Activated T-helper 17 cell treated with anti-CD3 and anti-CD28 coated beads, Interleukin-2, amount 50 U/mL, for 72 hours (primary cell): Measurements from ENCODE around the gene ABCA4. TPM values are rescaled to one million over a fixed set of nuclear protein-coding genes. Genes with fewer than 3 reads are reported as not detected.

Experiments used
- ATAC-seq: fragments of 150-1000 bp; cut with Tn5 transposase; replicated peaks from 2 replicates; pipeline ENCODE4 v1.10.0; 2021; ENCODE audit warnings: mild to moderate bottlenecking, moderate library complexity
- H3K27ac Mint-ChIP-seq: one replicate; pipeline ENCODE4 v1.8.0; 2022; ENCODE audit warnings: mixed read lengths
- H3K27me3 Mint-ChIP-seq: one replicate; pipeline ENCODE4 v1.8.0; 2022; ENCODE audit warnings: mixed read lengths
- H3K36me3 Mint-ChIP-seq: one replicate; pipeline ENCODE4 v1.8.0; 2022; ENCODE audit warnings: low read depth, mild to moderate bottlenecking, mixed read lengths
- H3K4me1 Mint-ChIP-seq: one replicate; pipeline ENCODE4 v1.8.0; 2022; ENCODE audit warnings: mixed read lengths
- H3K4me3 Mint-ChIP-seq: one replicate; pipeline ENCODE4 v1.8.0; 2022; ENCODE audit warnings: mild to moderate bottlenecking, mixed read lengths
- H3K9me3 Mint-ChIP-seq: one replicate; pipeline ENCODE4 v1.8.0; 2022; ENCODE audit warnings: mixed read lengths
- total RNA-seq, 2 donors: library from RNA; stranded (reverse); gene quantifications; one replicate each; pipeline ENCODE4 v1.2.3, GENCODE V29; 2022

Gene ABCA4
- total RNA-seq, 2 donors from 2014 or later = not detected

GRCh38 chr1:94142583-94142982 lies 21.6 kb upstream of the ABCA4 start:
- Mint-ChIP-seq H3K27me3 (no peaks in the 10 kb centered on the region), H3K4me1 (no peaks in the 10 kb centered on the region), H3K27ac (no peak overlapping the region), H3K4me3 (no peak overlapping the region), H3K9me3 (peaks cover 5% of the 10 kb centered on the region), H3K36me3 (no peaks in the 10 kb centered on the region)
- ATAC-seq = no peak

GRCh38 chr1:94142022-94142421 lies 21.1 kb upstream of the ABCA4 start:
- Mint-ChIP-seq H3K36me3 (no peaks in the 10 kb centered on the region), H3K27ac (no peak overlapping the region), H3K27me3 (peaks cover 2% of the 10 kb centered on the region), H3K4me1 (no peaks in the 10 kb centered on the region), H3K4me3 (no peak overlapping the region), H3K9me3 (peaks cover 5% of the 10 kb centered on the region)
- ATAC-seq = no peak

GRCh38 chr1:94132111-94132510 lies 11.2 kb upstream of the ABCA4 start:
- Mint-ChIP-seq H3K4me3 (no peak overlapping the region), H3K4me1 (no peaks in the 10 kb centered on the region), H3K9me3 (peaks cover 4% of the 10 kb centered on the region), H3K36me3 (no peaks in the 10 kb centered on the region), H3K27ac (no peak overlapping the region), H3K27me3 (peaks cover 15% of the 10 kb centered on the region)
- no peak for ATAC-seq

- H3K4me3 Mint-ChIP-seq = no peak overlapping the region
- H3K9me3 Mint-ChIP-seq = peaks cover 4% of the 10 kb centered on the region
- H3K4me1 Mint-ChIP-seq = no peaks in the 10 kb centered on the region
- H3K36me3 Mint-ChIP-seq = no peaks in the 10 kb centered on the region
- ATAC-seq = no peak
- H3K27ac Mint-ChIP-seq = no peak overlapping the region
- H3K27me3 Mint-ChIP-seq = peaks cover 8% of the 10 kb centered on the region
These were observed 10.1 kb upstream of the ABCA4 start for GRCh38 chr1:94130851-94131595.

- Mint-ChIP-seq H3K36me3 (no peaks in the 10 kb centered on the region), H3K27ac (no peak overlapping the region), H3K9me3 (no peaks in the 10 kb centered on the region), H3K4me1 (no peaks in the 10 kb centered on the region), H3K27me3 (peaks cover 7% of the 10 kb centered on the region), H3K4me3 (no peak overlapping the region)
- no peak for ATAC-seq
These were observed 5.7 kb upstream of the ABCA4 start for GRCh38 chr1:94126651-94127050.

- H3K9me3 Mint-ChIP-seq = no peaks in the 10 kb centered on the region
- no peak overlapping the region for H3K27ac Mint-ChIP-seq
- no peaks in the 10 kb centered on the region for H3K4me1 Mint-ChIP-seq
These were observed 4.9 kb upstream of the ABCA4 start for GRCh38 chr1:94125551-94126514.

GRCh38 chr1:94124538-94124937 lies 3.6 kb upstream of the ABCA4 start:
- H3K27me3 Mint-ChIP-seq = peaks cover 18% of the 10 kb centered on the region
- no peaks in the 10 kb centered on the region for H3K9me3 Mint-ChIP-seq
- H3K36me3 Mint-ChIP-seq = no peaks in the 10 kb centered on the region
- H3K4me3 Mint-ChIP-seq = no peak overlapping the region
- no peak overlapping the region for H3K27ac Mint-ChIP-seq
- H3K4me1 Mint-ChIP-seq = no peaks in the 10 kb centered on the region
- no peak for ATAC-seq

More at GRCh38 chr1:94125551-94126514, 4.9 kb upstream of the ABCA4 start:
- peaks cover 11% of the 10 kb centered on the region for H3K27me3 Mint-ChIP-seq
- no peak for ATAC-seq
- H3K36me3 Mint-ChIP-seq = no peaks in the 10 kb centered on the region
- no peak overlapping the region for H3K4me3 Mint-ChIP-seq

- Mint-ChIP-seq H3K9me3 (no peaks in the 10 kb centered on the region), H3K27me3 (peaks cover 16% of the 10 kb centered on the region), H3K4me3 (no peak overlapping the region), H3K27ac (no peak overlapping the region), H3K4me1 (no peaks in the 10 kb centered on the region), H3K36me3 (no peaks in the 10 kb centered on the region)
- ATAC-seq = no peak
These were observed 1.4 kb upstream of the ABCA4 start for GRCh38 chr1:94122201-94122970.

- no peak overlapping the region for H3K4me3 Mint-ChIP-seq
- H3K4me1 Mint-ChIP-seq = no peaks in the 10 kb centered on the region
- peaks cover 16% of the 10 kb centered on the region for H3K27me3 Mint-ChIP-seq
- H3K9me3 Mint-ChIP-seq = no peaks in the 10 kb centered on the region
- ATAC-seq = no peak
- H3K36me3 Mint-ChIP-seq = no peaks in the 10 kb centered on the region
- H3K27ac Mint-ChIP-seq = no peak overlapping the region
These were observed 468 bp upstream of the ABCA4 start for GRCh38 chr1:94121411-94121821.

GRCh38 chr1:94120570-94120901 lies 412 bp downstream of the ABCA4 start:
- no peaks in the 10 kb centered on the region for H3K4me1 Mint-ChIP-seq
- peaks cover 16% of the 10 kb centered on the region for H3K27me3 Mint-ChIP-seq
- H3K27ac Mint-ChIP-seq = no peak overlapping the region
- no peak overlapping the region for H3K4me3 Mint-ChIP-seq
- H3K9me3 Mint-ChIP-seq = no peaks in the 10 kb centered on the region
- no peak for ATAC-seq
- no peaks in the 10 kb centered on the region for H3K36me3 Mint-ChIP-seq

- H3K4me3 Mint-ChIP-seq = no peak overlapping the region
- no peaks in the 10 kb centered on the region for H3K9me3 Mint-ChIP-seq
- no peaks in the 10 kb centered on the region for H3K36me3 Mint-ChIP-seq
- no peaks in the 10 kb centered on the region for H3K4me1 Mint-ChIP-seq
- no peak for ATAC-seq
- no peak overlapping the region for H3K27ac Mint-ChIP-seq
- peaks cover 20% of the 10 kb centered on the region for H3K27me3 Mint-ChIP-seq
These were observed 965 bp downstream of the ABCA4 start for GRCh38 chr1:94119796-94120569.

GRCh38 chr1:94119306-94119705 lies 1.6 kb downstream of the ABCA4 start:
- H3K4me3 Mint-ChIP-seq = no peak overlapping the region
- H3K27me3 Mint-ChIP-seq = peaks cover 24% of the 10 kb centered on the region
- no peak for ATAC-seq
- no peaks in the 10 kb centered on the region for H3K4me1 Mint-ChIP-seq
- no peaks in the 10 kb centered on the region for H3K9me3 Mint-ChIP-seq
- no peaks in the 10 kb centered on the region for H3K36me3 Mint-ChIP-seq
- H3K27ac Mint-ChIP-seq = no peak overlapping the region

GRCh38 chr1:94118471-94118870 lies 2.5 kb downstream of the ABCA4 start:
- ATAC-seq = no peak
- H3K4me3 Mint-ChIP-seq = no peak overlapping the region
- no peaks in the 10 kb centered on the region for H3K4me1 Mint-ChIP-seq
- H3K27me3 Mint-ChIP-seq = peaks cover 24% of the 10 kb centered on the region
- no peaks in the 10 kb centered on the region for H3K36me3 Mint-ChIP-seq
- no peaks in the 10 kb centered on the region for H3K9me3 Mint-ChIP-seq
- H3K27ac Mint-ChIP-seq = no peak overlapping the region

GRCh38 chr1:94118013-94118412 lies 2.9 kb downstream of the ABCA4 start:
- no peaks in the 10 kb centered on the region for H3K9me3 Mint-ChIP-seq
- ATAC-seq = no peak
- no peaks in the 10 kb centered on the region for H3K36me3 Mint-ChIP-seq
- H3K27ac Mint-ChIP-seq = no peak overlapping the region
- H3K4me1 Mint-ChIP-seq = no peaks in the 10 kb centered on the region
- peaks cover 24% of the 10 kb centered on the region for H3K27me3 Mint-ChIP-seq
- no peak overlapping the region for H3K4me3 Mint-ChIP-seq
